Upper lobe of right lung (tissue), 1 donor: Measurements from ENCODE around the gene QSOX1. TPM values are rescaled to one million over a fixed set of nuclear protein-coding genes. Genes with fewer than 3 reads are reported as not detected.

ENCODE experiments used
- ATAC-seq: fragments of 200-7000 bp; cut with Tn5 transposase; one replicate; pipeline ENCODE4 v1.9.1; 2020; ENCODE audit warnings: mild to moderate bottlenecking, moderate library complexity
- DNase-seq: peaks from one replicate; pipeline ENCODE4 v3.0.0-alpha.2; 2020
- H3K27ac ChIP-seq: fragments of 200-600 bp; one replicate; pipeline ENCODE4 v1.8.0; 2022
- H3K27me3 ChIP-seq: fragments of 200-600 bp; one replicate; pipeline ENCODE4 v1.8.0; 2022; ENCODE audit warnings: mild to moderate bottlenecking
- H3K36me3 ChIP-seq: fragments of 200-600 bp; one replicate; pipeline ENCODE4 v1.8.0; 2022
- H3K4me1 ChIP-seq: fragments of 200-600 bp; one replicate; pipeline ENCODE4 v1.8.0; 2022
- H3K4me3 ChIP-seq: fragments of 200-600 bp; one replicate; pipeline ENCODE4 v1.8.0; 2022; ENCODE audit warnings: mild to moderate bottlenecking
- H3K9me3 ChIP-seq: fragments of 200-600 bp; one replicate; pipeline ENCODE4 v1.8.0; 2022
- intact Hi-C: fragments of 100-400 bp; cut with DNase I; formaldehyde crosslinking; loops from one replicate; pipeline ENCODE4 v1.11.0; 2022
- total RNA-seq: library from RNA; stranded (reverse); fragmentation: NEBNext Ultra II Directional; extraction: Animal tissue kit (Norgen Biotek cat#: 25700); gene quantifications from one replicate; pipeline ENCODE4 v1.2.1, GENCODE V29; 2021
- TF ChIP-seq, protein P1 (sequence below): fragments of 200-600 bp; IDR thresholded peaks from one replicate; pipeline ENCODE4 v1.8.0; 2022; ENCODE audit warnings: antibody characterized with exemption
- donor health status: DM: no; HTN: yes; CAD: no; lungs with severe emphysema.

Gene QSOX1
- total RNA-seq, 1 donor from 2014 or later, result 275 TPM

DNA sequence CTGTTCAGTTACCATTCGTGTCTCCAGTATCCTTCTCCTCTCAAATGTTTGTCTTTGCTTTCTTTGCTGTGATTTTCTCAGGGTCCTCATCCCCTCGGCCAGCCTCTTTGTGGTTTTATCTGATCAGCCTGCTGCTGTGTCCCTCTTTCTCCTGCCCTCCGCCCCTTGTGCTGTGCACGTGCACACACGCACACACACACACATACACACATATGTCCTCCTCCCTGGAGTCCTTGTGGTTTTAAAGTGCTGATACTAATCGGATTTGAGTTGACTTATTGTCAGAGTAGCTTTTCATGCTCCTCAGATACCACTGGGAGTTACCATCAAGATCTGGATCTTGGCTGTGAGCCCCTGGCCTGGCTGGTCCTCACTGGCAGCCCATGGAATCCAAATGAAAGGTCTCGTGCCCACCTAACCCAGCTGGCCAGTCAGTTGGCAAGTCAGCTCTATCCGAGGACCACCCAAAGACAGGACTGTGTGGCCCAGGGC, 34.1 kb downstream of the QSOX1 start:
- peaks cover 94% of the 10 kb centered on the region for H3K36me3 ChIP-seq
- no peaks in the 10 kb centered on the region for H3K27me3 ChIP-seq
- H3K27ac ChIP-seq, result no peak overlapping the region
- no peaks in the 10 kb centered on the region for H3K9me3 ChIP-seq
- no peak overlapping the region for H3K4me3 ChIP-seq
- ATAC-seq (no peak), DNase-seq (no peak)
- TF ChIP-seq, protein P1, sequence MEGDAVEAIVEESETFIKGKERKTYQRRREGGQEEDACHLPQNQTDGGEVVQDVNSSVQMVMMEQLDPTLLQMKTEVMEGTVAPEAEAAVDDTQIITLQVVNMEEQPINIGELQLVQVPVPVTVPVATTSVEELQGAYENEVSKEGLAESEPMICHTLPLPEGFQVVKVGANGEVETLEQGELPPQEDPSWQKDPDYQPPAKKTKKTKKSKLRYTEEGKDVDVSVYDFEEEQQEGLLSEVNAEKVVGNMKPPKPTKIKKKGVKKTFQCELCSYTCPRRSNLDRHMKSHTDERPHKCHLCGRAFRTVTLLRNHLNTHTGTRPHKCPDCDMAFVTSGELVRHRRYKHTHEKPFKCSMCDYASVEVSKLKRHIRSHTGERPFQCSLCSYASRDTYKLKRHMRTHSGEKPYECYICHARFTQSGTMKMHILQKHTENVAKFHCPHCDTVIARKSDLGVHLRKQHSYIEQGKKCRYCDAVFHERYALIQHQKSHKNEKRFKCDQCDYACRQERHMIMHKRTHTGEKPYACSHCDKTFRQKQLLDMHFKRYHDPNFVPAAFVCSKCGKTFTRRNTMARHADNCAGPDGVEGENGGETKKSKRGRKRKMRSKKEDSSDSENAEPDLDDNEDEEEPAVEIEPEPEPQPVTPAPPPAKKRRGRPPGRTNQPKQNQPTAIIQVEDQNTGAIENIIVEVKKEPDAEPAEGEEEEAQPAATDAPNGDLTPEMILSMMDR, result no peak
- intact Hi-C loops, result no loop called here
- no peaks in the 10 kb centered on the region for H3K4me1 ChIP-seq

- TF ChIP-seq, protein P1, result no peak
- intact Hi-C loops, result no loop called here
- H3K36me3 ChIP-seq, result peaks cover 91% of the 10 kb centered on the region
These were observed 35.4 kb downstream of the QSOX1 start for GRCh38 chr1:180190091-180190490.

GRCh38 chr1:180192172-180192571, 37.5 kb downstream of the QSOX1 start:
- Histone ChIP-seq H3K9me3 (no peaks in the 10 kb centered on the region), H3K27ac (no peak overlapping the region), H3K27me3 (no peaks in the 10 kb centered on the region), H3K4me3 (no peak overlapping the region), H3K36me3 (peaks cover 91% of the 10 kb centered on the region), H3K4me1 (no peaks in the 10 kb centered on the region)
- ATAC-seq, result no peak
- intact Hi-C loops, result no loop called here
- no peak for DNase-seq
- TF ChIP-seq, protein P1, result no peak

More at GRCh38 chr1:180190091-180190490, 35.4 kb downstream of the QSOX1 start:
- no peak for ATAC-seq
- H3K27ac ChIP-seq, result no peak overlapping the region
- H3K4me3 ChIP-seq, result no peak overlapping the region
- no peaks in the 10 kb centered on the region for H3K27me3 ChIP-seq
- H3K4me1 ChIP-seq, result no peaks in the 10 kb centered on the region
- DNase-seq, result no peak
- H3K9me3 ChIP-seq, result no peaks in the 10 kb centered on the region

- Histone ChIP-seq H3K27ac (no peak overlapping the region), H3K4me1 (no peaks in the 10 kb centered on the region), H3K4me3 (no peak overlapping the region), H3K27me3 (no peaks in the 10 kb centered on the region), H3K36me3 (peaks cover 90% of the 10 kb centered on the region), H3K9me3 (no peaks in the 10 kb centered on the region)
- TF ChIP-seq, protein P1, result no peak
- ATAC-seq, result no peak
- no peak for DNase-seq
- intact Hi-C loops, result no loop called here
These were observed 38.7 kb downstream of the QSOX1 start for GRCh38 chr1:180193141-180194047.

- no peak for DNase-seq
- H3K4me1 ChIP-seq, result no peaks in the 10 kb centered on the region
- H3K4me3 ChIP-seq, result no peak overlapping the region
- H3K9me3 ChIP-seq, result no peaks in the 10 kb centered on the region
- no peak for ATAC-seq
- peaks cover 90% of the 10 kb centered on the region for H3K36me3 ChIP-seq
- H3K27me3 ChIP-seq, result no peaks in the 10 kb centered on the region
- TF ChIP-seq, protein P1, result no peak
- no peak overlapping the region for H3K27ac ChIP-seq
- intact Hi-C loops, result no loop called here
These were observed 39.4 kb downstream of the QSOX1 start for GRCh38 chr1:180194048-180194425.
